ENCODE measurements around the gene SPZ1. TPM values are rescaled to one million over a fixed set of nuclear protein-coding genes. Genes with fewer than 3 reads are reported as not detected.

The SPZ1 gene
- total and polyA plus RNA-seq, 2 of the 8 experiments (the other 6 are each of a cell fraction or from before 2014, with no cell fraction given), result not detected

DNA sequence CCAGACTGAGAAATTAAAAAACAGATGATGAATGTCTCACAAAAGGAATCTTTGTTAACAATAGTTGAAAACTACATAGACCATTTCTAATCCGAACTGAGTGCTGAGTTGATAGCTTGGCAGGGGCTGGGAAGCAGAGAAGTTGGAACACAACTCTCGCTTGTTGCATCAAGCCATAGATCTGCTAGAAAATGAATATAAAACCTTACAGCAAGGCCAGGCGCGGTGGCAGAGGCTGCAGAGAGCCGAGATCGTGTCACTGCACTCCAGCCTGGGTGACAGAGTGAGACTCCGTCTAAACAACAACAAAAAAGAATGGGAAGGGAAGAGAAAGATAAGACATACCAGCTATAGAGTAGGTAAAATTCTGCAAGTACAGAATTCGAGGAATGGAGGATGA, 28.0 kb upstream of the SPZ1 start (continued):
- no peak for TF ChIP-seq NANOG (IDR thresholded peaks at IDR 0.05; ENCODE audit: insufficient read depth, low read depth, low read length, poor library complexity, severe bottlenecking)
- TF ChIP-seq NRF1 (IDR thresholded peaks at IDR 0.05; ENCODE audit: low read depth, low read length), result no peak
- no peak for TF ChIP-seq CREB1 (IDR thresholded peaks at IDR 0.05)
- TF ChIP-seq HDAC2 (IDR thresholded peaks at IDR 0.05; ENCODE audit: borderline replicate concordance in 1 of 2, low read depth in 2 of 2, low read length in 2 of 2), result no peak
